MM.1S (cell line): ENCODE results near the gene ETV7.

ENCODE experiments used
- CTCF ChIP-seq: fragments of 300-600 bp; sonication (generic); IDR thresholded peaks from 2 replicates; pipeline ENCODE4 v1.5.1; 2016; ENCODE audit warnings: antibody characterized with exemption, low read length, mixed read lengths
- EZH2 ChIP-seq: fragments of 300-600 bp; sonication (generic); optimal IDR thresholded peaks from 2 replicates; pipeline ENCODE3; 2017; ENCODE audit warnings: low read depth, mild to moderate bottlenecking, antibody characterized with exemption, low read length, mixed read lengths
- EZH2phosphoT487 ChIP-seq: fragments of 300-600 bp; sonication (generic); IDR thresholded peaks from 2 replicates; pipeline ENCODE4 v1.6.1; 2018; ENCODE audit warnings: antibody characterized with exemption, low read length

- no peak for TF ChIP-seq CTCF
- no peak for TF ChIP-seq EZH2
- no peak for TF ChIP-seq EZH2phosphoT487
Measured at GRCh38 chr6:36323062-36323461, 64.4 kb downstream of the ETV7 start.
